Smooth muscle cell (in vitro differentiated cells): ENCODE results near the gene MTX1. TPM values are rescaled to one million over a fixed set of nuclear protein-coding genes. Genes with fewer than 3 reads are reported as not detected.

Experiments
- DNase-seq: peaks from one replicate; lab custom pipeline; 2025; ENCODE audit not compliant: unreplicated experiment; lab: John Stamatoyannopoulos, UW
- H2AFZ ChIP-seq: fragments of 200-600 bp; sonication (generic); 2 replicates; pipeline ENCODE4 v1.6.0; 2016; ENCODE audit warnings: antibody characterized with exemption, low read depth, mild to moderate bottlenecking
- H3F3A ChIP-seq: fragments of 200-600 bp; sonication (generic); 2 replicates; pipeline ENCODE4 v1.6.0; 2017; ENCODE audit warnings: antibody characterized with exemption, low read depth
- H3K27ac ChIP-seq: fragments of 200-600 bp; sonication (generic); 2 replicates; pipeline ENCODE4 v1.5.1; 2016; ENCODE audit warnings: low read depth, mild to moderate bottlenecking
- H3K27me3 ChIP-seq: fragments of 200-600 bp; sonication (generic); 2 replicates; pipeline ENCODE4 v1.6.1; 2016; ENCODE audit warnings: low read depth, mild to moderate bottlenecking
- H3K36me3 ChIP-seq: fragments of 200-600 bp; sonication (generic); 2 replicates; pipeline ENCODE4 v1.5.1; 2016; ENCODE audit warnings: low read depth
- H3K4me1 ChIP-seq: fragments of 200-600 bp; sonication (generic); 2 replicates; pipeline ENCODE4 v1.5.1; 2016; ENCODE audit warnings: low read depth
- H3K4me2 ChIP-seq: fragments of 200-600 bp; sonication (generic); 2 replicates; pipeline ENCODE4 v1.6.0; 2016; ENCODE audit warnings: mild to moderate bottlenecking
- H3K4me3 ChIP-seq: fragments of 200-600 bp; sonication (generic); 2 replicates; pipeline ENCODE4 v1.5.1; 2016; ENCODE audit warnings: mild to moderate bottlenecking
- H3K79me2 ChIP-seq: fragments of 200-600 bp; sonication (generic); 2 replicates; pipeline ENCODE4 v1.6.0; 2016; ENCODE audit warnings: low read depth, mild to moderate bottlenecking
- H3K9ac ChIP-seq: fragments of 200-600 bp; sonication (generic); 2 replicates; pipeline ENCODE4 v1.6.0; 2016; ENCODE audit warnings: low read depth
- H3K9me3 ChIP-seq: fragments of 200-600 bp; sonication (generic); replicated peaks from 2 replicates; pipeline ENCODE4 v1.5.1; 2016; ENCODE audit warnings: low read depth
- H4K20me1 ChIP-seq: fragments of 200-600 bp; sonication (generic); 2 replicates; pipeline ENCODE4 v1.6.0; 2016; ENCODE audit warnings: low read depth
- CTCF ChIP-seq: fragments of 200-600 bp; sonication (generic); IDR thresholded peaks from 2 replicates; pipeline ENCODE4 v1.5.1; 2017; ENCODE audit warnings: borderline replicate concordance, mild to moderate bottlenecking, antibody characterized with exemption; ENCODE audit not compliant: insufficient read depth, poor library complexity, severe bottlenecking
- WGBS: methylation state at CpG from one replicate; pipeline ENCODE4 v1.1.7; 2016; ENCODE audit warnings: low lambda C conversion rate; 5-methylcytosine and 5-hydroxymethylcytosine counted together
- polyA plus RNA-seq: library from polyadenylated mRNA; unstranded; fragments of >200 nt; fragmentation: Nextera tagmentation; extraction: Ambion mirVana; gene quantifications from 2 replicates; pipeline ENCODE4 v1.2.1, GENCODE V29; 2016
- total RNA-seq: library from RNA; depleted of rRNA; stranded (reverse); fragments of >200 nt; gene quantifications from 2 replicates; pipeline ENCODE4 v1.2.3, GENCODE V29; 2014

MTX1 gene
- total and polyA plus RNA-seq, 2 experiments from 2014 or later, result 45.2 to 109 TPM

- Histone ChIP-seq H3K27ac (no peak overlapping the region), H3K79me2 (no peaks in the 10 kb centered on the region), H2AFZ (no peak overlapping the region), H3K36me3 (no peaks in the 10 kb centered on the region), H4K20me1 (no peaks in the 10 kb centered on the region), H3F3A (no peaks in the 10 kb centered on the region), H3K27me3 (no peaks in the 10 kb centered on the region), H3K4me1 (no peaks in the 10 kb centered on the region), H3K4me3 (no peak overlapping the region), H3K4me2 (no peak overlapping the region), H3K9ac (no peak overlapping the region), H3K9me3 (no peaks in the 10 kb centered on the region)
- DNase-seq, result no peak
- TF ChIP-seq CTCF, result no peak
- 98% methylated on average over 7 of the region's 7 CpGs for WGBS
These were observed 26.4 kb upstream of the MTX1 start for GRCh38 chr1:155182052-155182550.

GRCh38 chr1:155183775-155184221 lies 24.7 kb upstream of the MTX1 start:
- no peaks in the 10 kb centered on the region for H3K36me3 ChIP-seq

GRCh38 chr1:155184351-155184811 lies 24.1 kb upstream of the MTX1 start:
- H3K4me2 ChIP-seq, result no peak overlapping the region
- no peaks in the 10 kb centered on the region for H3K4me1 ChIP-seq
- H3F3A ChIP-seq, result no peaks in the 10 kb centered on the region
- no peaks in the 10 kb centered on the region for H3K9me3 ChIP-seq
- no peak overlapping the region for H3K27ac ChIP-seq
- no peaks in the 10 kb centered on the region for H3K36me3 ChIP-seq
- H3K4me3 ChIP-seq, result no peak overlapping the region
- no peak overlapping the region for H3K9ac ChIP-seq
- no peaks in the 10 kb centered on the region for H4K20me1 ChIP-seq
- H3K79me2 ChIP-seq, result no peaks in the 10 kb centered on the region
- no peak overlapping the region for H2AFZ ChIP-seq
- 95% methylated on average over 4 of the region's 4 CpGs for WGBS
- no peaks in the 10 kb centered on the region for H3K27me3 ChIP-seq
- no peak for DNase-seq
- no peak for TF ChIP-seq CTCF

More at GRCh38 chr1:155183775-155184221, 24.7 kb upstream of the MTX1 start:
- Histone ChIP-seq H3K27me3 (no peaks in the 10 kb centered on the region), H3K9ac (no peak overlapping the region), H3K4me3 (no peak overlapping the region), H3K4me2 (no peak overlapping the region), H2AFZ (no peak overlapping the region), H3K9me3 (no peaks in the 10 kb centered on the region), H3K27ac (no peak overlapping the region), H3F3A (no peaks in the 10 kb centered on the region), H3K4me1 (no peaks in the 10 kb centered on the region), H4K20me1 (no peaks in the 10 kb centered on the region), H3K79me2 (no peaks in the 10 kb centered on the region)
- 96% methylated on average over 20 of the region's 20 CpGs for WGBS
- no peak for DNase-seq
- TF ChIP-seq CTCF, result no peak
